GM12874 (cell line): ENCODE data around the gene SDK1.

Experiments
- TF ChIP-seq, protein P1 (sequence below): IDR thresholded peaks from 2 replicates; pipeline ENCODE4 v1.5.1; 2011; ENCODE audit warnings: low read depth, mild to moderate bottlenecking, control low read depth, low read length, moderate library complexity; ENCODE audit not compliant: insufficient read depth

The SDK1 gene

DNA sequence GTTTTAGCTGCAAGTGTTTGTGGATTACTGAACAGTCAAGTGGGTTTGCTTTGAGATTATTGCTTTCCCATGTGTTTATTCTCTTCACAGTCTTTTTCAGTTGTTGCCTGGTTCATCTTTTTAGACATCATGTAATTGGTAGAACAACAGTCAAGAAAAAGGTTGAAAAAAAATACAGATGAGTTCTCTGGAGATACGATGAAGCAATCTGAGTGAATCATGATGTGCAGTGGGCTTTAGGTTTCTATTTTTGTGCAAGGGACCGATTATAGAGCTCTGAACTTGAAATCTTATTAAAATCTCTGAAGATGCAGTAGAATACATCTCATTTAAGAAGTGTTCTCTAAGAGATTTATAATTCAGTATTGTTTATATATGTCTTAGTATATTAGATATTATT is 145.7 kb downstream of the SDK1 start:
- TF ChIP-seq, protein P1, sequence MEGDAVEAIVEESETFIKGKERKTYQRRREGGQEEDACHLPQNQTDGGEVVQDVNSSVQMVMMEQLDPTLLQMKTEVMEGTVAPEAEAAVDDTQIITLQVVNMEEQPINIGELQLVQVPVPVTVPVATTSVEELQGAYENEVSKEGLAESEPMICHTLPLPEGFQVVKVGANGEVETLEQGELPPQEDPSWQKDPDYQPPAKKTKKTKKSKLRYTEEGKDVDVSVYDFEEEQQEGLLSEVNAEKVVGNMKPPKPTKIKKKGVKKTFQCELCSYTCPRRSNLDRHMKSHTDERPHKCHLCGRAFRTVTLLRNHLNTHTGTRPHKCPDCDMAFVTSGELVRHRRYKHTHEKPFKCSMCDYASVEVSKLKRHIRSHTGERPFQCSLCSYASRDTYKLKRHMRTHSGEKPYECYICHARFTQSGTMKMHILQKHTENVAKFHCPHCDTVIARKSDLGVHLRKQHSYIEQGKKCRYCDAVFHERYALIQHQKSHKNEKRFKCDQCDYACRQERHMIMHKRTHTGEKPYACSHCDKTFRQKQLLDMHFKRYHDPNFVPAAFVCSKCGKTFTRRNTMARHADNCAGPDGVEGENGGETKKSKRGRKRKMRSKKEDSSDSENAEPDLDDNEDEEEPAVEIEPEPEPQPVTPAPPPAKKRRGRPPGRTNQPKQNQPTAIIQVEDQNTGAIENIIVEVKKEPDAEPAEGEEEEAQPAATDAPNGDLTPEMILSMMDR: no peak

DNA sequence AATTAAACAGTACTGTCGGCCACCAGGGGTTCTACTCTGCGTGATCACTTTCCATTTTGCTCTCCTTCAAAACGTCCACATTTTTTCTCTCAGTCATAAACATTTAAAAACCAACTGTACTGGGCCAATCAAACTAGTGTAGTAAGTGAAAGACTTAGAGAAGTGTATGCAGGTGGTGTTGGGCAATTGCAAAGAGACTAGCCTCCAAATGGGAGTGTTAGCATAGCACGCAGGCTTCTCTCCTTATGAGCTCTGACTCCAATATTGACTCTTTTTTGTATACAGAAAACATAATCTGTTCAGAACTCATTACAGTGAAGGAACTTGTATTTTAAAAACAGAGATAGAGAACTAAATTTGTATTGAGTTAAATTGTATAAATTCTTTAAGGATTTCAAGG is 150.6 kb downstream of the SDK1 start:
- TF ChIP-seq, protein P1: no peak

DNA sequence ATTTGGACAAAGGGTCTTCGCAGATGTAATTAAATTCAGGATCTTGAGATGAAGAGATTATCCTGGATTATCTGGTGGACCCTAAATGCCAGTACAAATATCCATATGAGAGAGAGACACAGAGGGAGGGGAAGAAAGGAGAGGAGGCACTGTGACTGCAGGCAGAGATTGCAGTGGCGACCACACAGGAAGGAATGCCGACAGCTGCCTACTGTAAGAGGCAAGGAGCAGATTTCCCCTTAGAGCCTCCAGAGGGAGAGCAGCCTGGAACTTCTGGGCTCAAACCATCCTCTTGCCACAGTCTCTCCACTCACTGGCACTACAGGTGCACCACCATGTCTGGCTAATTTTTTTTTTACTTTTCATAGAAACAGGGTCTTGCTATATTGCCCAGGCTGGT is 152.3 kb downstream of the SDK1 start:
- TF ChIP-seq, protein P1: no peak

DNA sequence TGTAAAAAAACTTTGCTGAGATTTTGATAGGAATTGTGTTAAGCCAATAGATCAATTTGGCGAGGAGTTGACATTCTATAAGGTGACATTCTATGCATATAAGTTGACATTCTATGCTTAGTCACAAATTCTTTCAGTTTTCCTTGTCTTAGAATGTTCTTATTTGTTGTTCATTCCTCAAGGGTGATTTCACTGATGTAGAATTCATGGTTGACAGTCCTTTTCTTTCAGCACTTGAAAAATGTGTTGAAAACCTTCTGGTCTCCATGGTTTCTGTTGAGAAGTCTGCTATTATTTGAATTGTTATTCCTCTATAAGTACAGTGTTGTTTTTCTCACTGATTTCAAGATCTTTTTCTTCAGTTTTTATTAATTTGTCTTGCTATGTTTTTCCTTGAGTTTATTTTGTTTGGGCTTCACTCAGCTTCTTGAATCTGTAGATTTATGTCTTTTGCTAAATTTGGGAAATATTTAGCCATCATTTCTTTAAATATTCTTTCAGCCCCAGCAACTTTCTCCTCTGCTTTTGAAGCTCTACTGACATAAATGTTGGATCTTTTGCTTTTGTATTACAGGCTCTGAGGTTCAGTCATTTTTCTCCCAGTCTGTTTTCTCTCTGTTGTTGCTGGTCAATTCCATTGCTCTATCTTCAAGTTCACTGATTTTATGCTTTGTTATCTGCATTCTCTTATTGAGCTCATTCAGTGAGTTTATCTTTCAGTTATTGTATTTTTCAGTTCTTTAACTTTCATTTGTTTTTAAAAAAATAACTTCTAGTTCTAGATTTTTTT is 154.9 kb downstream of the SDK1 start:
- TF ChIP-seq, protein P1: no peak

DNA sequence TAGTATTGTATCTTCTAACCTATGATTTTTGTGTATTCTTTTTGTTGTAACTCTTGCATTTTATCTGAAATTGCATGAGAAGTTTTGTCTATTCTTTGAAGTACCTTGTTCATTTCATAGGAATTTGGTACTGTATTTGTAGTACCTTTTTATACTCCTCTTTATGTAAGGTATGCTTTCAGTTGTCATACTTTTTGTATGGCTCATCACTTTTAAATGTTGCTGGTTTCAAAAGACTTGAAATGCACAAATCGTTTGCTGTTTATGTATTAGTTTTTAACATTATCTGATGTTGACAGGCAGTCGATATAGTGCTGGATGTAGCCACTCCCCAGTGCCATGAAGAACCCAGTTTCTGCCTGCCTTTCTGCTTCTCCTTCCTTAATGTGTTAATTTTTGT is 158.1 kb downstream of the SDK1 start:
- TF ChIP-seq, protein P1: no peak

DNA sequence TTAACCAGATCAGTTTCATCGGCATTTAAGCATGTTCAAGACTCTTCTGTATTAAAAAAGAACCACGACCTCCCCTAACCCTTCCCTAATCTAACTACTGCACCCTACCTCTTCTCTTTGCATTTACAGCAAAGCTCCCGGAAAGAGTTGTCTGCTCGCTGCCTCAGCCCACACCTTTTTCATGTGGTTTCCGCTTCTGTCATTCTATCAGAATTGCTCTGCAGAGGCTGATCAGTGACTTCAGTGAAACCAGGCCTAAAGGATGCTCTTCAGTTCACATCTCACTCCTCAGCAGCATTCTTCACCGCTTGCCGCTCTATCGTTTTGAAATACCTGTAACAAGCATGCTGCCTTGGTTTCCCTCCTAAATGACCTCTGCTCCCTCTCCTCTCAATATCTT is 160.9 kb downstream of the SDK1 start:
- TF ChIP-seq, protein P1: no peak

DNA sequence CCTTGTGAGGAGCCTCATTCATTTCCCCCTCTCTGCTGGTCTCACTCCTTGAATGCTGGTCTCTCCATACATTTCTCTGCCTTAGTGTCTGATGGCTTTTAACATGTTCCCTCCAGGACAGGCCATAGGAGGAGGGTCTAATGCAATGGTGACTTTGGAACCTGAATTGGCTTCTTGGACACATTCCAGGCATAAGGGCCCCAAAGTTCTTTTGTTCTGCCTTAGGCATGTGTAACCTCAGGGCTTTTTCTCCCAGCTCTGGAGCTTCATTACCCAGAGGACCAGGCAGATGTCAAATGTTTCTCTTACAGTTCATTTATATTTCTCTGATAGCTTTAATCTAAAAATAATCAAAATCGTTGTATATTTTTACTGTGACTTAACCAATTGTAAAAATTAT is 162.6 kb downstream of the SDK1 start:
- TF ChIP-seq, protein P1: no peak
